Stimulated activated CD4-positive, alpha-beta T cell treated with anti-CD3 and anti-CD28 coated beads, Interleukin-4, amount 100 ng/mL, for 48 hours (primary cell): ENCODE measurements around the gene MS4A2.
"Not testable (repeated sequence)": the region's sequence is repeated elsewhere in the genome, so short reads cannot be mapped to it uniquely, and the experiment has no call there.

ENCODE experiments used
- DNase-seq, 2 donors: peaks; one replicate each; pipeline ENCODE4 v3.0.0-alpha.2; 2020; ENCODE audit warnings: low read depth in 2 of 2

Gene MS4A2

DNA sequence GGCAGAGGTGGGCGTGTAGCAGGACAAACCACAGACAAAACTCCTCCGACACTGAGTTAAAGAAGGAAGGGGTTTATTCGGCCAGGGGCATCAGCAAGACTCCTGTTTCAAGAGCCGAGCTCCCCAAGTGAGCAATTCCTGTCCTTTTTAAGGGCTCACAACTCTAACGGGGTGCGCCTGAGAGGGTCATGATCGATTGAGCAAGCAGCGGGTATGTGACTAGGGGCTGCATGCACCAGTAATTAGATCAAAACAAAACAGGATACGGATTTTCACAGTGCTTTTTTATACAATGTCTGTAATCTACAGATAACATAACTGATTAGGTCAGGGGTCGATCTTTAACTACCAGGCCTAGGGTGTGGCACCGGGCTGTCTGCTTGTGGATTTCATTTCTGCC, 12.9 kb downstream of the MS4A2 start:
- DNase-seq, result not testable (repeated sequence)

DNA sequence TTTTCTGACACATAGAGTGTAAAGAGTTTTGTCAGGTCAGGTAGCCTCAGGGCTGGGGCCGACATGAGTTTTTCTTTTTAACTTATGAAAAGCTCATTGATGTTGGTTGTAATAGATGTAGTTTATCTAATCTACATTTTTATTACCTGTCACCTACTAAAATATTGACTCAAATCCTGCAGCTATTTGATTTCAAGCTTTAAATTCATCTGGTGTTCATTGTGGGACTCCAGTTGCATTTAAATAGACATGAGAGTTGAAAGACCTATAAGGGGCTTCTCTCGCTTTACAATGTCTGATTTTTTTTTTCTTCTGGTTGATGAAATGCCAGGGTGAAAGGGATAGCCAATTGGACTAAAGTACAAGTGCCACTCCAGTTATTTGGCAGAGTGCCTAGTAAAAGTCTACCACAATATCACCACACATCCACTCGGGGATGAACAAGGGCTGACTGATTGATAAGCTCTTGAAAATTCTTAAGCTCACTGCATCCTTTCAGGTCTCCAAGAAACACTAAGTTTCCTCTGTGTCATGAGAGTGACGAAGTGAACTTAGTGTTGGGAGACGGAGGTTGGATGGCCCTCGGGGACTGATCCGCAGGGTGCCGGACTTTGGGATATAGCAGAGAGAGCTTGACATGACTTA, 16.1 kb downstream of the MS4A2 start:
- DNase-seq, result not testable (repeated sequence)

DNA sequence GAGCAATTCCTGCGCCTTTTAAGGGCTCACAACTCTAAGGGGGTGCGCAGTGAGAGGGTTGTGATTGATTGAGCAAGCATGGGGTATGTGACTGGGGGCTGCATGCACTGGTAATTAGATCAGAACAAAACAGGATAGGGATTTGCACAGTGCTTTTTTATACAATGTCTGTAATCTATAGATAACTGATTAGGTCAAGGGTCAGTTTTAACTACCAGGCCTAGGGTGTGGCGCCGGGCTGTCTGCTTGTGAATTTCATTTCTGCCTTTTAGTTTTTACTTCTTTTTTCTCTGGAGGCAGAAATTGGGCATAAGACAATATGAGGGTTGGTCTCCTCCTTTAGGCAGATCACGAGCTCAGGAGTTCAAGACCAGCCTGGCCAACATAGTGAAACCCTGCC, 20.2 kb downstream of the MS4A2 start:
- DNase-seq, result not testable (repeated sequence)

DNA sequence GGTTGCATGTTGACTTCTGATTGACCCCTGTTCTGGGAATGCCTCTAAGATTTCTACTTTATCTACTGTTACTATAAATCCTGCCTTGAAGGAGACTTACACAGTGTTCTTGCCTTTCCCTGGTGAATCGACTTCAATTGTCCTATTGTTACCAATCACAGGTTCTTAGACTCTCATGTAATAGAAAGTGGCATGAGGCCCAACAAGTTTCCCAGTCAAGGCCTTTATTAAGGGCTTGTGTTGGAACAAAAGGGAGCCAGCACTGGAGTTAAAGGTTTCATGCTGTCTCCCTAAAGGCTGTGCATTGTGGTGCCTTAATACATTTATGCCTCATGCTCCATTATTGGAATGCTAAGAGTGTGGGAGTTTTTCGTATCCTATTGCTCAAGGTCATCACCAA, 23.3 kb downstream of the MS4A2 start:
- no peak for DNase-seq

DNA sequence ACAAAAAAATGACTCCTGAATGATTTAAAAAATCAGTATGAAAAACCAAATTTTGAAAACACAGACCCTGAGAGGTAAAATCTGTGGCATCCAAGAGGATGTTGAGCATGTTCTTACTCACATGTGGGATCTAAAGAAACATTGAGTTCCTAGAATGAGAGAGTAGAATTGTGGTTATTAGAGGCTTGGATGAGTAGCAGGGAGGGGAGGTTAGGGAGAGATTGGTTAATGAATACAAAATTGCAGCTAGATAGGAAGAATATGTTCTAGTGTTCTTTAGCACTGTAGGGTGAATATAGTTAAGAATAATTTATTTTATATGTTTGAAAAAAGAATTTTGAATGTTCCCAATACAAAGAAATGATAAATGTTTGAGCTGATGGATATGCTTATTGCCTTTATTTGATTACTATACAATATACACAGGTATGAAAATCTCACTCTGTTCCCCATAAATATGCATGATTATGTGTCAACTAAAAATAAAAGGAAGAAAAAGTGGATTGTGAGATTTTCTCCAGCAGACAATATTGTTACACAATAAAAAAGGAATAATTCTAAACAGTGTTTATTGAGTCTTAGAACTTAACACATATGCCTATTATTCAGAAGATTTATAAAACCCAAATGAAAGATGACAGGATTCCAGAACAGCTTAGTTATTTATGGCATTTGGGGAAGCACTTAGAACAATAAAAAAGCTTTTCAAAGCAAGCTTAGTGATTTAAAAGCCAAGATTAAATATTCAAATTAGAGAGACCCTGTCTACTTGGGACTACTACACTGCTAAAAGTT, 28.7 kb downstream of the MS4A2 start:
- no peak for DNase-seq

DNA sequence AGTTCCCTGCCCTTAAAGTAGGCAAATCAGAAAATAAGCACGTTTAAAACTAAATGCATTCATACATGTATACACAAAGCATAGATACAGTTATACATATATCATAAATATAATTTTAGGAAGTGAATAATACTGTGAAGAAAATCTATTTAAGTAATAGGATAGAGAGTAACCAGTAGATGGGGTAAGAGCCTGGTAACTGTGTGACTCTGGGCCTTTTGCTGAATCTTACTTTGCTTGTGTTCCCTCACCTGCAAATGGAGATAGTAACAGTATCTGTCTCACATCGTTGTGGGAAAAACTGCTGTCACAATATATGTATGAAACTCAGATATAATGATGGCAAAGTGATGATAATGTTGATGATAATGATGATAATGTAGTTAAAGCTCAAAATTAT, 29.9 kb downstream of the MS4A2 start:
- no peak for DNase-seq

DNA sequence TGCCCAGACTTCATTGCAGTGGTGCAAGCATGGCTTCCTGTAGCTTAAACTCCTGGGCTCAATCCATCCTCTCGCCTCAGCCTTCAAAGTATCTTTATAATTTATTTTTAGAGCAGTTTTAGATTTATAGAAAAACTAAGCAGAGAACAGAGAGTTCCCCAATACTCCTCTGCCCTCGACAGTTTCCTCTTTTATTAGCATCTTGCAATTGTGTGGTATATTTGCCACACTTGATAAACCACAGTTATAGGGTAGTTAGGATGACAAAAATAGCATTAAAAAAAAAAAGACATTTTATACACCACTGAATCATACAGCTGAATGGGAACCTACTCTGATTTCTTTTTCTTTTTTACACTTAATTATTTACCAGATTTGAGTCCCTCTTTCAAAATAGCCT, 31.2 kb downstream of the MS4A2 start:
- DNase-seq, result no peak

DNA sequence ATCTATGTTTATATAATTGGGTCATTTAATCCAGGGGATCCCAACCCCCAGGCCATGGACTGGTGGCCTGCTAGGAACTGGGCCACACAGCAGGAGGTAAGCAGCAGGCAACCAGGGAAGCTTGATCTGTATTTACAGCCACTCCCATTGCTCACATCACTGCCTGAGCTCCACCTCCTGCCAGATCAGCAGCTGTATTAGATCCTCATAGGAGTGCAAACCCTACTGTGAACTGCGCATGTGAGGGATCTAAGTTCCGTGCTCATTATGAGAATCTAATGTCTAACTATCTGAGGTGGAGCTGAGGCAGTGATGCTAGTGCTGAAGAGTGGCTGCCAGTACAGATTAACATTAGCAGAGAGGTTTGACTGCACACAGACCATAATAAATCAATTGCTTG, 32.8 kb downstream of the MS4A2 start:
- no peak for DNase-seq

DNA sequence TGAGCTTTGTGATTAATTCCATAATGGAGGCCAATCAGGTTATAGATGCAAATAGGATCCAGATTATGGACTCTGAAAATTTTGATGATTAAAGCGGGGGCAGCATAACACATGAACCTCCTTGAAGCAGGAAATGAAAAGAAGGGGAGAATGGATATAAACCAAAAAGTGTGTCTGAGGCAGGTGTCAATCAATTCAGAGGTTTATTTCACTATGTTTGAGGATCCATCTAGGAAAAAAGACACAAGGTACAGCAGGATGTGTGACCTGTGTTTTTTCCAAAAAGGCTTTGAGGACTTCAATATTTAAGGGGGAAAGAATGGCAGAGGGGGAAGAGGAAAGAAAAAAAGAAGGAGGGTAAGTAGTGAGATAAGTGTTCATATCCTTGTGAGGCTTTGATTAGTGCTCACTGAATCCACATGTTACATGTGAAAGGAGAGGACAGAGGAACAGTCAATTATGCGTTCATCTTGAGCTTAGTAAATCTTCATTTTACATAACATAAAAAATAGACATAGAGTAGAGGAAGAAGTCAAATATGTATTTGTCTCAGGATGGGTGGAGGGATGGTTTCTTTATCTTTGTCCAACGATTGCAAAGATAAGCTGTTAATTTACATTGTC, 34.1 kb downstream of the MS4A2 start:
- DNase-seq, result no peak

DNA sequence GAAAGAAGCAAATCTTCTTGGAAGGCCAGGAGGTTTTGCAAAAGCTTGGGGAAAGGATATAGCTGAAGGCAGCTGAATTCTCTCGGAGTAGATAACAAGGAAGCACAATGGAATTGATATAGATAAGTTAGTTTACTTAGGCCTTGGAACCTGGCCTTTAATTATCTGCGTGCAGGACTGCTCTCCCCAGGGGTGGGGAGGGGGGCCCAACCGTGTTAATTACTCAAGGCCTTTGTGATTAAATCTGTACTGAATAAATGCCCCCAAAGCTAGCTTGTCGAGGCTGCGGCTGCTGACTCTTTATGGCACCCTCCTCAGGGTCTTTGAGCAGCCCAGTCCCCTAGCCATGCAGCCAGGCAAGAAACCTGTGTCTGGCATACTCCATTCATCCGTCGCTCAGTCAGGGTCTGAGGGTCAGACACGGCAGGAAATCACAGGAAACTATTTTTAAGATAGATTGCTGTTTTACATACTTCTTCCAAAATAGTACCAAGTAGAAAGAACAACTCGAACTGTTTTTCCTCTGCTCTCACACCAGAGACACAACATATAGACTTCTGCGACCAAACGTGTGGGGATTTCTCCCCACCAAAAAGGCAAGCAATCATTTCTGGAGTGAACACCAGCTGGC, 36.5 kb downstream of the MS4A2 start:
- no peak for DNase-seq

DNA sequence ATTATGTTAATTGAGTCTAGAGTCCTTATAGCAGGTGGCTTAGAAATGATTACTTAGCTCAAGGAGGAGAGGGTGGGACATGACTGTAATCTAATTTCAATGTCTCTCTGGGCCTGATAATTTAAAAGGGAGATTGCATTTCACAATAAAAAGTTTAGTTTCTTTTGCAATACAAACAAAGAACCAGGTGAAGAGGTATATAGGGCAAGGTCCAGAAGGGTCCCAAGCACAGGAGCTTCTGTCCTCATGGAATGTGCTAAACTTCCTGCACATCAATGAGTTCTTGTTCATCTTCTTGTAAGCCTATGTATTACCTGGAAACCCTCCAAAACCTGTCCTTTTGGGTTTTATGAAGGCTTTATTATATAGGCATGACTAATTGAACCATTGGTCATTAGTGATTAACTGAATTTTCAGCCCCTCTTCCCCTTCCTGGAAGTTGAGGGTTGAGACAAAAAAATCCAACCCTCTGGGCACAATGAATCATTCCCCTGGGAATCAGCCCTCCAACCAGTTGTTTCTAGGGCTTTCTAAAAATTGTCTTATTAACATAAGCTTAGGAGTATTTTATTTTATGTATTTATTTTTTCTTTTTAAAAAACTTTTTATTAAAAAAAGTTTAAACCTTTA, 37.6 kb downstream of the MS4A2 start:
- no peak for DNase-seq

DNA sequence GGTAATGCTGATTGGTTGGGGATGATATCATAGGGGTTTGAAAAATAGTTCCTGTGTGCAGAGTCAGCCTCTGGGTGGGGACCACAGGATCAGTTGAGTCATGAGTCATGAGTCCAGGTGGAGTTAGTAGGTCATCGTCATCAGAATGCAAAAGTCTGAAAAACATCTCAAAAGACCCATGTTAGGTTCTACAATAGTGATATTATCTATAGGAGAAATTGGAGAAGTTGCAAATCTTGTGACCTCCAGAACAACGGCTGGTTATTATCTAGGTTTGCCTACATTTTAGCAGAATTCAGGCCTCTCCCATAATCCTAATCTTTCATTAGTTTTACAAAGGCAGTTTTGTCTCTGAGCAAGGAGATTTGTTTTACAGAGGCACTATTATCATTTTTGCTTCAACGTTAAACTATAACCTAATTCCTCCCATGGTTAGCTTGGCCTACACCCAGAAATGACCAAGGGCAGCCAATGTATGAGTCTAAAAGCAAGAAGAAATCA, 38.9 kb downstream of the MS4A2 start:
- no peak for DNase-seq

DNA sequence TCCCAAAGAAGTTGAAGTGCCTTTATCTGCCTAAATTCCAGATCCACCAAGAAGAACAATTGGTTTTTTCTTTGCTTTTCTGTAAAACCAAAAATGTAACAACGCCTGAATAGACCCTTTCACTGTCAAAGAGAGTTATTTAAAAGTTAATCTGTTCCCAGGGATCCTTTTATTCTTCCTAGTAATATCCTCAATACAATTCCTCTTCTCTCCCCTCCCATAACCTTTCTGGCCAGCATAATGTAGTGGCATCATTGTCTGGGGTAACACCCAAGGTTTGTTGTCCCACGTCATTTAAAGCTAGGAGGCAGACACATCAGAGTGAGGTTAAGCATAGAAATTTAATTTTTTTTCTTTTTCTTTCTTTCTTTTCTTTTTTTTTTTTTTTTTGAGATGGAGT, 39.9 kb downstream of the MS4A2 start:
- no peak for DNase-seq

DNA sequence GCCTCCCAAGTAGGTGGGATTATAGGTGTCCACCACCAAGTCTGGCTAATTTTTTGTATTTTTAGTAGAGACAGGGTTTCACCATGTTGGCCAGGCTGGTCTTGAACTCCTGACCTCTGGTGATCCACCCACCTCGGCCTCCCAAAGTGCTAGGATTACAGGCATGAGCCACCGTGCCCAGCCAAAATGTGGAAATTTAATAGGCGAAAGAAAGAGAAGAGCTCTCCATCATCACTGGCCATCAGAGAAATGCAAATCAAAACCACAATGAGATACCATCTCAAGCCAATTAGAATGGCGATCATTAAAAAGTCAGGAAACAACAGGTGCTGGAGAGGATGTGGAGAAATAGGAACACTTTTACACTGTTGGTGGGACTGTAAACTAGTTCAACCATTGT, 40.4 kb downstream of the MS4A2 start:
- not testable (repeated sequence) for DNase-seq

DNA sequence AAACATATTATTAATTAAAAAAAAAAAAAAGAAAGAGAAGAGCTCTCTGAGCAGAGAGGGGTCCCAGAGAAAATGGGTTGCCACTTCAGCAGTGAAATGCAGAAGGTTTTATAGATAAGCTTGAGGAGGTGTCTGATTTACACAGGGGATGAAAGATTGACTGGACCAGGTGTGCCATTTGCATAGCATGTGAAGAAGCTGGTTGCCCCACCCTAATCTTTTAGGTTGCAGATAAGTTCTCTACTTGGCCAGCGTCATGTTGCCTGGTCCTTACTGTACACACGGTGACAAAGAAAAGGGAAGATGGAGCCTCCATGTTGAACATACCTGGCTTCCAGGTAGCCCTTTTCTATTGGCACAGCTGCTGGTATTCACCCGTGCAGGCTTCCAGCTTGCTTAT, 41.4 kb downstream of the MS4A2 start:
- no peak for DNase-seq

DNA sequence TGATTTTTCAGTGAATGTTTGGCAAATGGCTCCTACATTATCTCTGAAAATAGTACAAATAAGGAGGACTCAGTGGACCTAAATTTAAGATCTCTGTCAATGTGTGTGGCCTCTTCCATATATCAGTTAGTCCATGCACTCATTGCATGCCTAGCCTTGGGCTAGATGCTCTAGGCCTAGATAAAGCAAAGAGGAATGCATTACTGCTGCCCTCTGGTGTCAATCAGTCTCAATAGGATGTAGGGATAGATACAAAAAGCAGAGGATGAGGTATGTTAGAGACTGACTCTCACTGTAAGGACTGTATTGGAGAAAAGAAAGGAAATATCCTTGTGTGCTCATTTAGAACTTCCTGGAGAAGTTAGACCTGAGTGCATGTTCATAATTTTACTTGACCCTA, 42.0 kb downstream of the MS4A2 start:
- DNase-seq, result no peak

DNA sequence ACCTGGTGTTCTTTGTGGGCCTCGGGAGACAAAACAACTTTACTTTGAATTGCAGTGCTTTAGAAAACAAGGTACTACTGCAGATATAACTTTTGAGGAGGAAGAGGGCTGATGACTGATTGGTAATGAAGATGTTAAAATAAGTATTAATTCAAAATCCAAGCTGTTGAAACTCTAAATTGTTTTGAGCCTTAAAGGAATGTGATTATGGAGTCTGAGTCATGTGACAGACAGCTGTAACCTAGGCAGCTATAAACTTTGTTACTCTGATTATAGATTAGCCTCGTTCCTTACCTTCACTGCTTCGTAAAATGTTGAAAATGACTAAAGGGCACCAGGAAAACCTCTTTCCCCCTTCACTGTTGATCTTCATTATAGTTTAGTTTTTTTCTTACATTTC, 43.4 kb downstream of the MS4A2 start:
- no peak for DNase-seq

DNA sequence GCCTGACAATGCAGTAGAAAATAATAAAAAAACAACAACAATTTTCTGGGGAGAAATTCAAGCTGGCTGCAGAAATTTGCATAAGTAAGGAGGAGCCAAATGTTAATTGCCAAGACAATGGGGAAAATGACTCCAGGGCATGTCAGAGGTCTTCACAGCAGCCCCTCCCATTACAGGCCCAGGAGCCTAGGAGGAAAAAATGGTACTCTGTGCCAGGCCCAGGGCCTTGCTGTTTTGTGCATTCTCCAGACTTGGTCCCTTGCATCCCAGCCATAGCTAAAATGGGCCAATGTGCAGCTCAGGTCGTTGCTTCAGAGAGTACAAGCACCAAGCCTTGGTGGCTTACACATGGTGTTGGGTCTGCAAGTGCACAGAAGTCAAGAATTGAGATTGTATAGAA, 45.5 kb downstream of the MS4A2 start:
- no peak for DNase-seq

DNA sequence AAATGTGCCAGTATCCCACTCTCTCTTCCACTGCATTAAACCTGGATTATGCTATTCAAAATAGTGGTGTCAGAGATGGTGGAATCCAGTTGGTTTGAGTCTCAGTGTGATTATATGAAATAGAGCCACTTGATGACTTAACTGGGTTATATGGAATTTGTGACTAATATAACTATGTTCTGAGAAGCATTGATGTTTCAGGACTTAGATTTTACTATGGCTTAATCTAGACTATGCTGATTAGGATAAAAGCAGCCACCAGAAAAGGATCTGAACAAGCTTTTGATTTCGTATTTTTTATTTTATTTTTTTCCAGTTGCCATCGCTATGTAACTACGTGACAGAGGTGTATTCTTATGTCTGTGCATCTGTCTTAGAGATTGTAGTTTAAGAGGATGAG, 55.3 kb downstream of the MS4A2 start:
- DNase-seq, result no peak

DNA sequence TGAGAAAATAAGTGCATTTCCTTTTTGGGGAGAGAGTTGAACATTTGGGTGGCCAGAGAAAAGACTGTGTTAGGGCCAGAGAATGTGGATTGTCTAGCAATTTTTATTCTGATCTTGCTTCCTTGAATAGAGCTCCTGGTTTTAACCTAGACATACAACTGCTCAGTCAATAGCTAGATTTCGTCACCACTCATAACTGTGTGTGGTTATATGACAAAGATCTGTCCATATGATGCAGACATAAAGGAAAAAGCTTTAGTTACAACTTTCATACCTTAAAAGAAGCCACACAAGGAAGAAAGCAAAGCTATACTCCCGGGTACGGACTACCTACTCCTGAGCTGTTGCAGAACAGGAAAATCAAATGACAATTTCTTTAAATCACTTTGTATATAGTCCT, 57.2 kb downstream of the MS4A2 start:
- DNase-seq, result no peak
